ENCODE measurements around the gene PLBD2.

The PLBD2 gene

DNA sequence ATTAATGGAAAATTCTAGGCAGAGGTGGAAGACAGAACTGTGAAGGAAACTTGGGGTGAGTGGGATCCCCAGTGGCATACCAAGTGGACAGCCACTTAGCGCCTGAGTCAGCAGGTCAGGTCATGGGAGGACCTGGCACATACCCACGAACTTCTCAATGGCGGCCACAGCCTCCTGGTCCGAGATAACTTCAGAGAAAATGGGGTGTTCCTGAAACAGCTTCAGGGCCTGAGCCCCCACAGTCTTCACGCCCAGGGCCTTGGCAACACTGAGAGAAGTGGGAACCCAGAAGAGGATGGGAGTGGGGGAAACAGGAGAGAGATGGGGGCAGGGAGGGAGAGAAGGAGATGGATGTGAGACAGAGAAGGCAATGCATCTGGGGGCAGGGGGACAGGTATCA lies 35.4 kb downstream of the PLBD2 start:
- DNase-seq (ENCODE audit: low spot score): no peak

GRCh38 chr12:113395119-113395518 lies 36.7 kb downstream of the PLBD2 start:
- no peak for DNase-seq (ENCODE audit: low spot score)

DNA sequence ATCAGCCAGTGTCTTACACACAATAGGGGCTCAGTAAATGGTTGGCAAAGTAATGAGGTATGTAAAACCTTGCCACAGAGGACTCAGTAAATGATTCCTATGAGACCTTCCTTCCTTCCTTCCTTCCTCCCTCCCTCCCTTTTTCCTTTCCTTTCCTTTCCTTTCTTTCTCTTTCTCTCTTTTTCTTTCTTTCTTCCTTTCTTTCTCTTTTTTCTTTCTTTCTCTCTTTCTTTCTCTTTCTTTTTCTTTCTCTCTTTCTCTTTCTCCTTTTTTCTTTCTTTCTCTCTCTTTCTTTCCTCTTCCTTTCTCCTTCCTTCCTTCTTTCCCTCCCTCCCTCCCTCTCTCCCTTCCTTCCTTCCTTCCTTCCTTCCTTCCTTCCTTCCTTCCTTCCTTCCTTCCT lies 37.8 kb downstream of the PLBD2 start:
- DNase-seq (ENCODE audit: low spot score): no peak

GRCh38 chr12:113396828-113397496 lies 38.6 kb downstream of the PLBD2 start:
- no peak for DNase-seq (ENCODE audit: low spot score)

DNA sequence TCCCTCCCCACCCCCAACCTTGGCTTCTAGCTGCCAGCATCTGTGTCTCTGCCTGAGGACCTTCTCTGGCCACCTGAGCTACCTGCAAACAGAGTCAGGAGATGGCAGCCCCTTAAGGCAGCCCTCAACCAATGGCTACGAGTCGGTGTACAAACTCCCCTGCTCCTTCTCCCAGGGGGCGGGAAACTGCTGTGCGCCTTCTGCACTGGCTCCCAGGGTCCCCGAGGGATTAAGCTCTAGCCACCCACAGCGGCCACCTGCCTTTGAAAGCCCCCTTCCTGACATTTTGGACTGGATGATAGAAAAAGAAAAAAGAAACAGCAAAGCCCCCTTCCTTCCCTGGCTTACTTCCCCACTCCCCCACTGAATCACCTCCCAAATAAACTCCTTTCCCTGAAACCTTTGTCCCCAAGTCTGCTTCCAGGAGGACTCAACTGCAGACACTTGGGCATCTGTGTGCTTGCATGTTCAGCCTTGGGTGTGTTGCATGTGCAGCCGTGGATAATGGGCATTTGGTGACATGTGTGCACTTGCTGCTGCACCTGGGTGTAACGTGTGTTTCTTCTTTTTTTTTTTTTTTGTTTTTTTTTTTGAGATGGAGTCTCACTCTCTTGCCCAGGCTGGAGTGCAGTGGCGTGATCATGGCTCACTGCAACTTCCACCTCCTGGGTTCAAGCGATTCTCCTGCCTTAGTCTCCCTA lies 39.3 kb downstream of the PLBD2 start:
- DNase-seq (ENCODE audit: low spot score): no peak

DNA sequence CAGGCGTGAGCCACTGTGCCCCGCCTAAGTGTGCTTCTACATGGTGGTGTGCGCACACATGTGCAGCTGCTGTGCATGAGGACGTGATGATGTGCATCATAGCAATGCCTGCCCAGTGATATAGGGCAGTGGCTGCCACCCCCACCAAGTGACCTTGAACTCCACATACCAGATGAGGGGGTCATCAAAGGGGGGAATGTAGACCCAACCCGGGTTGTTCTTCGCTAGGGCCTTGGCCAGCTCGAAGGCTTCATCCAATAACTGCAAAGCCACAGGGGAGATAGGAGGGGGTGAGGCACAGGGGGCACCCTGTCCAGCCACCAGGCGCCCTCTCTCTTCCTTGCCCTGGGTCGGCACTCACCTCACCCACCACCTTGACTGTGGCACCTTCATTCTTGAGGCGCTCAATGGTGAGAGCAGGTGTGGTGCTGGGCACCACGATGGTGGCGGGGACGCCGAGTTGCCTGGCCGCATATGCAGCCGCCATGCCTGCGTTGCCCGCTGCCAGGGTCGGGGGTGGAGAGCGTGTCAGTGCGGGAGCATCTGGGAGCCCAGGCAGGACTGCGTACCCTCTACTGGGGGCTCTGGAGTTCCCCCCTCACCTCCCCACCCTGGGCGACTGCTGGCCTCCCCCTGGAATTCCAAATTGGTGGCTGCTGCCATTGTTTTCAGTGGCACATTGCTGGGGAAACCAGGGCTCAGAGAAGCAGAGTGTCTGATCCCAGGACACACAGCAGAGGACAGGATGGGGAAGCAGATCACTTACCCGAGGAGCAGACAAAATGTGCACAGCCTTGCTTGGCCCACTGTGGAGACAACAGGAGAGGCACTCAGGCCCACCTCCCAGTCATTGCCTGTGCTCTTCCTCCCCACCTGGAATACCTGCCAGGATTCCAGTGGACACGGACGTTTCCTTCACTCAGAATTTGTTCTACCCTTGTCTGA lies 40.2 kb downstream of the PLBD2 start:
- DNase-seq (ENCODE audit: low spot score): no peak

GRCh38 chr12:113399490-113399889 lies 41.1 kb downstream of the PLBD2 start:
- no peak for DNase-seq (ENCODE audit: low spot score)

GRCh38 chr12:113400362-113400761 lies 42.0 kb downstream of the PLBD2 start:
- DNase-seq (ENCODE audit: low spot score): no peak

GRCh38 chr12:113401066-113402000 lies 42.9 kb downstream of the PLBD2 start:
- no peak for DNase-seq (ENCODE audit: low spot score)

DNA sequence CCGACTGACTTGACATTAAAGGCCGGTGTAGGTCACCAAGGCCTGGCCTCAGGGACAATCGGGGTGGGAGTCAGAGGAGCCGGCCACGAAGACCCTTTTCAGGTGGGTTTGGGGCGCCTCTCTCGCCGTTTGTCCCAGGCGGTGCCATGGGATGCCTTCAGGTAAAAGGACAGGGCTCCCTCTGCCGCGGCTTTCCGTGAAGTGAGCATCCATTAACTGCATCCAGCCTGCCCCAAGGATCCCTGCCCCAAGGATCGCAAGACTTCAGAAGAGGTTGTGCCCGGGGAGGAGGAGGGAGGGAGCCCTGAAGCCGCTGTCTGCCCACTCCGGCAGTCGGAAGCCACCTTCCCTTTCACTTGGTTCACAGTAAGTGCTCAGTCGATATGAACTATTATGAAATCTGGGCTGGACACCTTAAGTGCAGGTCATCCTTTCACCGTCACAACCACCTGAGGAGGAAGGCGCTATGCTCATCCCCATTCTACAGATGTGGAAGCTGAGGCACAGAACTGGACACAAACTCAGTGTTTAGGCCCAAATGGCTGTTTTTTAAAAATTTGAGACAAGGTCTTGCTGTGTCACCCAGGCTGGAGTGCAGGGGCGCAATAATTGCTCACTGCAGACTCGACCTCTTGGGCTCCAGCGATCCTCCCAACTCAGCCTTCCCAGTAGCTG lies 44.3 kb downstream of the PLBD2 start:
- DNase-seq (ENCODE audit: low spot score): no peak

GRCh38 chr12:113403435-113404415 lies 45.3 kb downstream of the PLBD2 start, which contains the start of gene SDS:
Gene SDS, minus strand, starts transcription at chr12:113403887. Its CDS starts 4,179 bp downstream, at chr12:113399708.
- DNase-seq (ENCODE audit: low spot score): peak; percentile 81

DNA sequence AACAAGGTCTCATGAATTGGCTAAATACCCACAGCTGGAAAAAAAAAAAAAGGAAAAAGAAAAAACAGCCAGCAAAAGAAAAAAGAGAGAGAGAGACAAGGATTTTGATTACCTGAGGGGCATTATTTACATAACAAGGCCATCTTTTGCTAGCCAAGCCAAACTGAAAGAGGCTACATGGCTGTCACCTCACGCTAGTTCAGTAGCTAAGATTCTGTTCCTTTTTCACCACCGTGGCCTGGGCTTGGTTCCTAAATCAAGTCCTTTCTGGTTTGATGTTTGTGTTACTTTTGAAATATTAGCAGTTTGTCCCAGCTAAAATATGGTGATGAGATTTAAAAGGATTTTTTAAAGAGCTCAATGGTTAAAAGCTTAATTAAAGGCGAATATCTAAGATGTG lies 47.3 kb downstream of the PLBD2 start:
- DNase-seq (ENCODE audit: low spot score): no peak

GRCh38 chr12:113407931-113408600 lies 49.7 kb downstream of the PLBD2 start:
- no peak for DNase-seq (ENCODE audit: low spot score)

DNA sequence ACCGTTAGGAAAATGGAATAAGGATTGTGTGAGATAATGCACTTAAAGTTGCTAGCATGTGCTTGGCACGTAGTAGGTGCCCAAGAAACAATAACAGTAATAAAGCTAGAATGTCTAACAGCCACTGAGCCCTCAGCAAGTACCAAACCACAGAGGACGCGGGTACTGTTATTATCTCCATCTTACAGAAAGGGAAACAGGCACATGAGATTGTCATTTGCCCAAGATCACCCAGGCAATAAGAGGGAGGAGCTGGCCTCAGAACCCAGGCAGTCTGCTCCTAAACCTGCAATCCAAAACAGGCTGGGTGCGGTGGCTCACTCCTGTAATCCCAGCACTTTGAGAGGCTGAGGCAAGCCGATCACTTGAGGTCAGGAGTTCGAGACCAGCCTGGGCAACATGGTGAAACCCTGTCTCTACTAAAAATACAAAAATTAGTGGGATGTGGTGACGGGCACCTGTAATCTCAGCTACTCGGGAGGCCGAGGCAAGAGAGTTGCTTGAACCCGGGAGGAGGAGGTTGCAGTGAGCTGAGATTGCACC lies 50.4 kb downstream of the PLBD2 start:
- DNase-seq (ENCODE audit: low spot score): no peak

- DNase-seq (ENCODE audit: low spot score): no peak
Measured at GRCh38 chr12:113409462-113410124, 51.2 kb downstream of the PLBD2 start.

DNA sequence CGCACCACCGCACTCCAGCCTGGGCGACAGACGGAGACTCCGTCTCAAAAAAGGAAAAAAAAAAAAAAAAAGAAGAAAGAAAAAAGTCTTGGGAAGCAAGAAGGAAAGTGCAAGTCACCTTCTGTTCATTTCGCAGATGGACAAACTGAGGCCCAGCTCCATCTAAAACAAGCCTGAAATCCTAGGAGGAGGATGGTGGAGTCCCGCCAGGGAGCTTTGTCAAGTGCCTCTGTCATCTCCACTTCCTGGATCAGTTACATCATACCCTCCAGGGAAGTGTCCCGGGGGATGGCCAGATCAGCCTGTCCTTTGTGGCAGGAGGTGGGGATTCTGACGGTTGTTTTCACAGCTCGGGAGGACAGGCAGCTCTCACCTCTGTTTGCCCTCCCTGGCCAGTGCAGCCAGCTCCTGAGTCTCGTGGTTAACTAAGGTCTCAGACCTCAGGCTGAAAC lies 55.1 kb downstream of the PLBD2 start:
- no peak for DNase-seq (ENCODE audit: low spot score)

DNA sequence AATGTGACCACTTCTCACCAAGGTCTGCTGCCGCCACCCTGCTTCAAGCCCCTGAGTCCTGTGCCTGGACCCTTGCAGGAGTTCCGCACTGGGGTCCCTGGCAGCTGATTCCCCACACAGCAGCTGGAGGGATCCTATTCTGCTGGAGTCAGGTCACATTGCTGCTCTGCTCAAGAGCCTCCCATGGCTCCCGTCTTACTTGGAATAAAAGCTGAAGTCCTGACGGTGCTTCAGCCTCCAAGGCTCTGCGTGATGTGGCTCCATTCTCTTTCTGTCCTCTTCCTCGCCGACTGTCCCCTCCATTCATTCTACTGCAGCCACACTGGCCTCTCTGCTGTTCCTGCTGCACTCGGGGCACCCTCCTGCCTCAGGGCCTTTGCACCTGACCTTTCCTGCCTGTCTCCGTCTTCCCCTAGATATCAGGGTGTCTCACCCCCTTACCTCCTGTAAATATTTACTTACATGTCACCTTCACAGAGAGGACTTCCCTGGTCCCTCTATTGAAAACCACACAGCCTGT lies 56.2 kb downstream of the PLBD2 start:
- no peak for DNase-seq (ENCODE audit: low spot score)
